Measurements from ENCODE around the gene ANO1. TPM values are rescaled to one million over a fixed set of nuclear protein-coding genes. Genes with fewer than 3 reads are reported as not detected.

ANO1 gene
- polyA plus RNA-seq, 2 donors = 5.5 to 5.8 TPM

DNA sequence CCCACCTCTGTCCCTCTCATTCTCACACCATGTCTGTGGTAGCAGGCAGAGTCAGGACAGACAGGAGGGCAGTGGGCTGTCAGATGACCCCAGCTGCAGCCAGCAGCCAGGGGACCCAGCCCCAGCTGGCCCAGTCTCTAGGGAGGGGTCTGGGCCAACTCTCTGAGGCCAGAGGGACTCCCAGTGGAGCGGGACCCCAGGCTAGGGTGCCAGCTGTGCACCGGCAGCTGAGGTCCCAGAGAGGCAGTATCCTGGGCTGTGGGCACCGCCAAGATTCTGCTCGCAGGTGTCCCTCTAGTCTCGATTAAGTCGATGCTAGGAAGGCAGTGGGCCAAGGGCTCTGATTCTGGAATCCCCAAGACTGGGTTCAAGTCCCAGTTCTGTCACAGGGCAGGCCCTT, 108.3 kb downstream of the ANO1 start:
- H3K27me3 ChIP-seq (ENCODE audit: control insufficient read depth in 1 of 2, insufficient read depth in 2 of 2, low read length in 2 of 2) = no peaks in the 10 kb centered on the region
- H3K36me3 ChIP-seq (ENCODE audit: control insufficient read depth in 2 of 2, insufficient read depth in 2 of 2, low read length in 1 of 2) = no peaks in the 10 kb centered on the region
- no peaks in the 10 kb centered on the region for H3K9me3 ChIP-seq (ENCODE audit: control insufficient read depth in 2 of 2, insufficient read depth in 1 of 2, low read depth in 1 of 2, low read length in 1 of 2)
- no peak overlapping the region for H3K27ac ChIP-seq (ENCODE audit: low read depth in 2 of 2, low read length in 1 of 2)
- 89 to 92% methylated on average over 6 of the region's 6 CpGs for WGBS, 2 donors
- no peak overlapping the region for H3K4me3 ChIP-seq (ENCODE audit: low read depth in 1 of 2, low read length in 2 of 2)
- H3K4me1 ChIP-seq (ENCODE audit: control insufficient read depth in 2 of 2, insufficient read depth in 2 of 2, low read length in 1 of 2) = peaks cover 0 to 5% of the 10 kb centered on the region in 2 donors

DNA sequence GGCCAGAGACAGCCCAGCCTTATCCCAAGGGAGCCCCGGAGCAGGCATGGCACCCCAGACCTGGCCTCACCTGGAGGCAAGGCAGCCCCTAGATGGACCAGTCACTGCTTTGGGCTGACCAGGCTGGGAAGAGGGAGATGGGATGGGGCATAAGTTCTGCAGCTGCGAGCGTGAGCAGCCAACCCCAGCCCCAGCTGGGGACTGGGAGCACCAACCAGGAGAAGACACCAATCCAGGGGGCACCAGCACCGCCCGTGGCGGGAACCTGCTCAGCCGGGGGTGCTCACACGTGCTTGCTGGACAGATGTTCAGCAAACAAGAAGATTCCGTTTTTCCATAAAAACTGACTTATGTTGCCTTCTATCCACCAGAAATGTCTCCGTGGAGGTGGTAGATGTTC, 108.8 kb downstream of the ANO1 start:
- no peaks in the 10 kb centered on the region for H3K27me3 ChIP-seq (ENCODE audit: control insufficient read depth in 1 of 2, insufficient read depth in 2 of 2, low read length in 2 of 2)
- peaks cover 0 to 5% of the 10 kb centered on the region in 2 donors for H3K4me1 ChIP-seq (ENCODE audit: control insufficient read depth in 2 of 2, insufficient read depth in 2 of 2, low read length in 1 of 2)
- H3K36me3 ChIP-seq (ENCODE audit: control insufficient read depth in 2 of 2, insufficient read depth in 2 of 2, low read length in 1 of 2) = no peaks in the 10 kb centered on the region
- 91% methylated on average over 10 of the region's 10 CpGs for WGBS, 2 donors
- H3K27ac ChIP-seq (ENCODE audit: low read depth in 2 of 2, low read length in 1 of 2) = no peak overlapping the region
- no peaks in the 10 kb centered on the region for H3K9me3 ChIP-seq (ENCODE audit: control insufficient read depth in 2 of 2, insufficient read depth in 1 of 2, low read depth in 1 of 2, low read length in 1 of 2)
- H3K4me3 ChIP-seq (ENCODE audit: low read depth in 1 of 2, low read length in 2 of 2) = no peak overlapping the region

DNA sequence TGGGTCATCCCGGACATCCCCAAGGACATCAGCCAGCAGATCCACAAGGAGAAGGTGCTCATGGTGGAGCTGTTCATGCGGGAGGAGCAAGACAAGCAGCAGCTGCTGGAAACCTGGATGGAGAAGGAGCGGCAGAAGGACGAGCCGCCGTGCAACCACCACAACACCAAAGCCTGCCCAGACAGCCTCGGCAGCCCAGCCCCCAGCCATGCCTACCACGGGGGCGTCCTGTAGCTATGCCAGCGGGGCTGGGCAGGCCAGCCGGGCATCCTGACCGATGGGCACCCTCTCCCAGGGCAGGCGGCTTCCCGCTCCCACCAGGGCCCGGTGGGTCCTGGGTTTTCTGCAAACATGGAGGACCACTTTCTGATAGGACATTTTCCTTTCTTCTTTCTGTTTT, 109.7 kb downstream of the ANO1 start:
- no peak overlapping the region for H3K4me3 ChIP-seq (ENCODE audit: low read depth in 1 of 2, low read length in 2 of 2)
- H3K9me3 ChIP-seq (ENCODE audit: control insufficient read depth in 2 of 2, insufficient read depth in 1 of 2, low read depth in 1 of 2, low read length in 1 of 2) = no peaks in the 10 kb centered on the region
- no peak overlapping the region for H3K27ac ChIP-seq (ENCODE audit: low read depth in 2 of 2, low read length in 1 of 2)
- no peaks in the 10 kb centered on the region for H3K36me3 ChIP-seq (ENCODE audit: control insufficient read depth in 2 of 2, insufficient read depth in 2 of 2, low read length in 1 of 2)
- H3K4me1 ChIP-seq (ENCODE audit: control insufficient read depth in 2 of 2, insufficient read depth in 2 of 2, low read length in 1 of 2) = peaks cover 0 to 5% of the 10 kb centered on the region in 2 donors
- 82 to 88% methylated on average over 15 of the region's 15 CpGs for WGBS, 2 donors
- no peaks in the 10 kb centered on the region for H3K27me3 ChIP-seq (ENCODE audit: control insufficient read depth in 1 of 2, insufficient read depth in 2 of 2, low read length in 2 of 2)

DNA sequence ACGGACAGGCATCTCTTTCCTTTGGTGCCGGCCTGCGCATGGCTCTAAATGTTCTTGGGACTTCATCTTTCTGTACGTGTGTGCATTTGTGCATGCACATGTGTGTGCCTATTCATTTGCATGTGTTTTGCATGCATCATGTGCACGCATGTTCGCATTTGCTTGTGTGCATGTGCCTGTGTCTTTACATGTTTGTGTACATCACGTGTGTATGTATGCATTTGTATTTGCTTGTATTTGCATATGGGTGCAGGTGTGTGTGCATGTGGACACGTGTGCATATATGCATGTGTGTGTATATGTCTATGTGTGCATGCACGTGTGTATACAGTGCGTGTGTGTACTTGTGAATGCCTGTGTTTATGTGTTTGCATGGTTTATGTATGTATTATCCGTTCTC, 111.5 kb downstream of the ANO1 start:
- Histone ChIP-seq H3K36me3 (ENCODE audit: control insufficient read depth in 2 of 2, insufficient read depth in 2 of 2, low read length in 1 of 2) (no peaks in the 10 kb centered on the region), H3K27me3 (ENCODE audit: control insufficient read depth in 1 of 2, insufficient read depth in 2 of 2, low read length in 2 of 2) (no peaks in the 10 kb centered on the region), H3K27ac (ENCODE audit: low read depth in 2 of 2, low read length in 1 of 2) (no peak overlapping the region), H3K4me3 (ENCODE audit: low read depth in 1 of 2, low read length in 2 of 2) (no peak overlapping the region), H3K9me3 (ENCODE audit: control insufficient read depth in 2 of 2, insufficient read depth in 1 of 2, low read depth in 1 of 2, low read length in 1 of 2) (no peaks in the 10 kb centered on the region), H3K4me1 (ENCODE audit: control insufficient read depth in 2 of 2, insufficient read depth in 2 of 2, low read length in 1 of 2) (no peaks in the 10 kb centered on the region)
- WGBS, 2 donors = 88% methylated on average over 11 of the region's 11 CpGs

DNA sequence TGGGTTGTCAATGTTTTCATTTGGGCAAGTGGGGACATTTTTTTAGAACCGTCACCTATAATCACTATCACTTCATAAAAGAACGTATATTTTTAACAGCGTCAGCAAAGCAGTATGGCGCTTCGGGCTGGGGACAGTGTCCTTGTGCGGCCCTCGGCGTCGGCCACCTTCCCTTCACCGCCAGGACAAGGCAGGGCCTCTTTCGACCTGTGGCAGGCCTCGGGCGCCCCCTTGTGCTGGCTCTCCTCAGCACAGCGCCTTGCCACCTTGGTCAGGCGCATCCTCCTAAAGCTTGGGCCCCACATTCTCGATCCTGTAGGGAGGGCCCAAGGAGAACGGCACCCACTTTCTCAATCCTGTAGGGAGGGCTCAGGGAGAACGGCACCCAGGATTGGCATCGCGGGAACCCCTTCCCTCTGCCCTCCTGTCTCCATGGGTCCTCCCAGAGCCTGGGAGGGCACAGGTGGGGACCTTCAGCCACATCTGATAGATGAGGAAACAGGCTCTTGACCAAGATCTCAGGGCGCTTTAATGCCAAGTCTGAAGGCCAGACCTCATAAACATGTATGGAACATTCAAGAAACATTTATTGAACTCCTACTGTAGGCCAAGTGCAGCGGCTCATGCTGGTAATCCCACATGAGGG, 113.5 kb downstream of the ANO1 start:
- H3K27me3 ChIP-seq (ENCODE audit: control insufficient read depth in 1 of 2, insufficient read depth in 2 of 2, low read length in 2 of 2) = no peaks in the 10 kb centered on the region
- 15 to 19% methylated on average over 21 to 22 of the region's 22 CpGs for WGBS, 2 donors
- no peaks in the 10 kb centered on the region for H3K4me1 ChIP-seq (ENCODE audit: control insufficient read depth in 2 of 2, insufficient read depth in 2 of 2, low read length in 1 of 2)
- no peak overlapping the region for H3K27ac ChIP-seq (ENCODE audit: low read depth in 2 of 2, low read length in 1 of 2)
- H3K9me3 ChIP-seq (ENCODE audit: control insufficient read depth in 2 of 2, insufficient read depth in 1 of 2, low read depth in 1 of 2, low read length in 1 of 2) = no peaks in the 10 kb centered on the region
- no peak overlapping the region for H3K4me3 ChIP-seq (ENCODE audit: low read depth in 1 of 2, low read length in 2 of 2)
- no peaks in the 10 kb centered on the region for H3K36me3 ChIP-seq (ENCODE audit: control insufficient read depth in 2 of 2, insufficient read depth in 2 of 2, low read length in 1 of 2)

DNA sequence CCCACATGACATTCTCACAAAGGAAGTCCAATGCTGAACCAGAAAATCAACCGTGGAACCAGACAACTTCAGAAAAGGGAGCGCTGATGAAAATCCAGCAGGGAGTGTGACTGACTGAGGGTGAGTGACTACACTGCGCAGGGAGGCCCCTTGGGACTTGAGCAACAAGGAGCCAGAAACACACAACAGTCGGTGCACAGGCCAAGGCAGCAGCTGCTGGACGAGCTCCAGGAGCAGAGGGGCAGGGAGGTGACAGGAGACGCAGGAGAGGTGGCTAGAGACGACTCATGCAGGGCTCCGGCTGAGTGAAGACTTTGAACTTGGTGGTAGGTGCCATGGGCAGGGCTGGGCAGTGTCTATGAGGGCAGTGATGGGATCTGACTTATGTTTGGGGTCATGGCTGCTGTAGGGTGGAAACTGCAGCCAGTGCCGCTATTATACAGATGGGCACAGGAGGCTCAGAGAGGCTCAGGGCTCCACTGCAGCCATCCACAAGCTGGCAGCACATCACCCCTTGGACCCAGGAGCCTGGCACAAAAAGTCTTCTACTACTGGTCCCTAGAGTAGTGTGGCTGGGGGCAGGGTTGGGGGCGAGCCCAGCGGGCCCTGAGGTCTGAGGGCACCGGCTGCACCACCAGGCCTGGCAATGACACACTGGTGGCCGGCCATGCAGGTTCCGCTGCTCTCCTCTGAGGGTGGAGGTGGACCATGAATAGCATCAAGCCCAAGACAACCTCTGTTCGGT, 114.7 kb downstream of the ANO1 start:
- Histone ChIP-seq H3K4me1 (ENCODE audit: control insufficient read depth in 2 of 2, insufficient read depth in 2 of 2, low read length in 1 of 2) (no peaks in the 10 kb centered on the region), H3K9me3 (ENCODE audit: control insufficient read depth in 2 of 2, insufficient read depth in 1 of 2, low read depth in 1 of 2, low read length in 1 of 2) (no peaks in the 10 kb centered on the region), H3K27ac (ENCODE audit: low read depth in 2 of 2, low read length in 1 of 2) (no peak overlapping the region), H3K36me3 (ENCODE audit: control insufficient read depth in 2 of 2, insufficient read depth in 2 of 2, low read length in 1 of 2) (no peaks in the 10 kb centered on the region), H3K27me3 (ENCODE audit: control insufficient read depth in 1 of 2, insufficient read depth in 2 of 2, low read length in 2 of 2) (no peaks in the 10 kb centered on the region), H3K4me3 (ENCODE audit: low read depth in 1 of 2, low read length in 2 of 2) (no peak overlapping the region)
- WGBS, 2 donors = 80 to 81% methylated on average over 15 of the region's 15 CpGs

DNA sequence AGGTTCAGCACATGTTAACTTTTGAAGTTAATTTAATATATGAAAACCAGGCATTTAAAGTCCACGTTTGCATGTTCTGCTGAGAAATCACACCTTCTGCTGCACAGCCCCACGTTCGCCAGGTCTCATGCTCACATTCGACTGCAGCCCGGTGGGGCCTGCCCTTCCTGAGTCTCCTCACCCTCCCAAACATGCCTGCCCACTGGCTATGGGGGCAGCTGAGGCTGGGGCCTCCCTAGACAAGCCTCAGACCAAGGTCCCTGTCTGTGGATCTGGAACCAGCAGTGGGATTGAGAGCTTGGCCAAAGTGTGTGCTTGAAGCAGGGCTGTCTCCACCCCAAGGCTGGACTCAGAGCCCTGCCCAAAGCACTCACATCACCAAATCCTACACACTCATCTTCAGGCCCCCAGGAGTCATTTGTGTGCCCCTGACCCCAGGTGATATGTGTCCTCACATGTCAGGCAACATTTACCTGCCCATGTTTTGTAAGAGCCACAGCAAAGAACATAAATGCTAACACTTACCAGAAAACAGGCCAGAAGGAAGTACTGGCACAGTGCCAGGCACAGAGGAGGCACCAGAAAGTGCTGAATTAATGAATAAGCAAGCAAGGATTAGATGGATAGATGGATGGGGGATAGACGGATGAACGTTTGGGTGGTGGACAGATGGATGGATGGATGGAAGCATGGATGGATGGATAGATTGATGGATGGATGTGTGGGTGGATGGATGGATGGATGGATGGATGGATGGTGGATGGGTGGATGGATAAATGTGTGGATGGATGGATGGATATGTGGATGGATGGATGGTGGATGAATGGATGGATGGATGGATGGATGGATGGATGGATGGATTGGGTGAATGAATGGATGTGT, 115.5 kb downstream of the ANO1 start:
- Histone ChIP-seq H3K36me3 (ENCODE audit: control insufficient read depth in 2 of 2, insufficient read depth in 2 of 2, low read length in 1 of 2) (no peaks in the 10 kb centered on the region), H3K27me3 (ENCODE audit: control insufficient read depth in 1 of 2, insufficient read depth in 2 of 2, low read length in 2 of 2) (no peaks in the 10 kb centered on the region), H3K4me1 (ENCODE audit: control insufficient read depth in 2 of 2, insufficient read depth in 2 of 2, low read length in 1 of 2) (no peaks in the 10 kb centered on the region), H3K9me3 (ENCODE audit: control insufficient read depth in 2 of 2, insufficient read depth in 1 of 2, low read depth in 1 of 2, low read length in 1 of 2) (no peaks in the 10 kb centered on the region), H3K4me3 (ENCODE audit: low read depth in 1 of 2, low read length in 2 of 2) (no peak overlapping the region), H3K27ac (ENCODE audit: low read depth in 2 of 2, low read length in 1 of 2) (no peak overlapping the region)
- 80 to 83% methylated on average over 7 of the region's 7 CpGs for WGBS, 2 donors

DNA sequence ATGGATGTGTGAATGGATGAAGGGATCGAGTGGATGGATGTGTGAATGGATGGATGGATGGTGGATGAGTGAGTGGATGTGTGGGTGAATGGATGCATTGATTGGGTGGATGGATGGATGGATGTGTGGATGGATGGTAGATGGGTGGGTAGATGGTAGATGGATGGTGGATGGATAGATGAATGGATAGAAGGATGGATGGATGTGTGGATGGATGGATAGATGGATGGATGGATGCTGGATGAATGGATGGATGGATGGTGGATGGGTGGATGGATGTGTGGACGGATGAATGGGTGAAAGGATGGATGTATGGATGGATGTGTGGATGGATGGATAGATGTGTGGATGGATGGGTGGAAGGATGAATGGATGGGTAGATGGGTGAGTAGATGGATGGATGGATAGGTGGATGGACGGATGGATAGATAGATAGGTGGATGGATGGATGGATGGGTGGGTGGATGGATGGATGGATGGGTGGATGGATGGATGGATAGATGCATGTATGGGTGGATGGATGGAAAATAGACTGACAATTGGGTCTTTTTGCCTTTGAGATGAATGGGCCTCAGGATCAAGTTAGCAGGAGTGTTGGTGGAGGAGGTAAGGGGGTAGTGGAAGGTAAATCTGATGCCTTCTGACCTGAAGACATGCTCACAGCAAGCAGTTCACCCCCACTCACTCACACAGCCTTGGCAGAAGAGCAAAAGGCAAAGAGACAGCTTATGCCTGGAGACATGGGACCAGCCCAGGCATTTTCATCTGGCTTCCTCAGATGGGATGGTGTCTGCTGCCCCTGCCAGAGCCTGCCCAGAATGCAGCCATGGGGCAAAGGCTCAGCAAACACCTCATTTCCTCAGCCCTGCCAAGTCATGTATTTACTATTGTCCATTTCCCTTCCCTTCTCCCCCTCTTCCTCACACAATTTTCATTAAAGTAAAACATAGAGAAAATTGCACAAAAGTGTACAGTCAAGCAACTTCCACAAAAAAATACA, 117.0 kb downstream of the ANO1 start:
- no peak overlapping the region for H3K4me3 ChIP-seq (ENCODE audit: low read depth in 1 of 2, low read length in 2 of 2)
- no peaks in the 10 kb centered on the region for H3K4me1 ChIP-seq (ENCODE audit: control insufficient read depth in 2 of 2, insufficient read depth in 2 of 2, low read length in 1 of 2)
- no peaks in the 10 kb centered on the region for H3K27me3 ChIP-seq (ENCODE audit: control insufficient read depth in 1 of 2, insufficient read depth in 2 of 2, low read length in 2 of 2)
- no peak overlapping the region for H3K27ac ChIP-seq (ENCODE audit: low read depth in 2 of 2, low read length in 1 of 2)
- no peaks in the 10 kb centered on the region for H3K9me3 ChIP-seq (ENCODE audit: control insufficient read depth in 2 of 2, insufficient read depth in 1 of 2, low read depth in 1 of 2, low read length in 1 of 2)
- H3K36me3 ChIP-seq (ENCODE audit: control insufficient read depth in 2 of 2, insufficient read depth in 2 of 2, low read length in 1 of 2) = no peaks in the 10 kb centered on the region
- WGBS, 2 donors = 62 to 64% methylated on average over 3 of the region's 3 CpGs

Data from esophagus (tissue), 2 donors.